OCI-LY7 (cell line): ENCODE results near the gene IFRD1.

Experiments used
- EZH2phosphoT487 ChIP-seq: fragments of 200-600 bp; sonication (generic); IDR thresholded peaks from 2 replicates; pipeline ENCODE4 v1.6.1; 2018; ENCODE audit warnings: low read depth, borderline replicate concordance, mild to moderate bottlenecking, mixed run types, antibody characterized with exemption, low read length, moderate library complexity, mixed read lengths
- TF ChIP-seq, protein P1 (sequence below): fragments of 200-600 bp; sonication (generic); conservative IDR thresholded peaks from 2 replicates; pipeline ENCODE4 v1.5.1; 2014; ENCODE audit warnings: mild to moderate bottlenecking, antibody characterized with exemption, low read length, moderate library complexity, mixed read lengths

- TF ChIP-seq, protein P1, sequence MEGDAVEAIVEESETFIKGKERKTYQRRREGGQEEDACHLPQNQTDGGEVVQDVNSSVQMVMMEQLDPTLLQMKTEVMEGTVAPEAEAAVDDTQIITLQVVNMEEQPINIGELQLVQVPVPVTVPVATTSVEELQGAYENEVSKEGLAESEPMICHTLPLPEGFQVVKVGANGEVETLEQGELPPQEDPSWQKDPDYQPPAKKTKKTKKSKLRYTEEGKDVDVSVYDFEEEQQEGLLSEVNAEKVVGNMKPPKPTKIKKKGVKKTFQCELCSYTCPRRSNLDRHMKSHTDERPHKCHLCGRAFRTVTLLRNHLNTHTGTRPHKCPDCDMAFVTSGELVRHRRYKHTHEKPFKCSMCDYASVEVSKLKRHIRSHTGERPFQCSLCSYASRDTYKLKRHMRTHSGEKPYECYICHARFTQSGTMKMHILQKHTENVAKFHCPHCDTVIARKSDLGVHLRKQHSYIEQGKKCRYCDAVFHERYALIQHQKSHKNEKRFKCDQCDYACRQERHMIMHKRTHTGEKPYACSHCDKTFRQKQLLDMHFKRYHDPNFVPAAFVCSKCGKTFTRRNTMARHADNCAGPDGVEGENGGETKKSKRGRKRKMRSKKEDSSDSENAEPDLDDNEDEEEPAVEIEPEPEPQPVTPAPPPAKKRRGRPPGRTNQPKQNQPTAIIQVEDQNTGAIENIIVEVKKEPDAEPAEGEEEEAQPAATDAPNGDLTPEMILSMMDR: no peak
- TF ChIP-seq EZH2phosphoT487: no peak
These were observed 58.1 kb downstream of the IFRD1 start for GRCh38 chr7:112508404-112508803.
